ENCODE results near the gene CAP2.

CAP2 gene

DNA sequence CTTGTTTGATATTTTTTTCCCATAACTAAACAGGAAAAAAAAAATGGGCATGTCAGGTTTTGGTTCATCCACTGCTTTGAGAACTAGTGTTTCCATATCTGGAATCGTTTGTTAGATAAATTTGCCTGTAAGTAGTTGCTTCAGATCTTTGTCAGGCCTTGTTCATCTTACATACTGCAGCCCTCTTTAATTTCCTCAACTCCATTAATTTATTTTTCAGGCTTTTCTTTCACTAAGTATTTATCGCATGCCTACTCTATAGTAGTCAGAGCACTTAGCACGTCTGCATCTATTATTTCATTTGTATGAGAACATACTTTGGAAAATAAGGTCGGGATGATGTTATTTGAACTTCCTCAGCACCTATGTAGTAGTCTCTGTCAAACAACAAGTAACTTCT lies 80.9 kb downstream of the CAP2 start:
- WGBS = 63% methylated on average over 1 of the region's 4 CpGs
- Histone ChIP-seq H2BK5ac (ENCODE audit: low read depth, low read length, poor library complexity, severe bottlenecking) (no peak overlapping the region), H3K27me3 (ENCODE audit: control insufficient read depth in 1 of 2, insufficient read depth in 1 of 2, low read length in 2 of 2) (no peaks in the 10 kb centered on the region)

DNA sequence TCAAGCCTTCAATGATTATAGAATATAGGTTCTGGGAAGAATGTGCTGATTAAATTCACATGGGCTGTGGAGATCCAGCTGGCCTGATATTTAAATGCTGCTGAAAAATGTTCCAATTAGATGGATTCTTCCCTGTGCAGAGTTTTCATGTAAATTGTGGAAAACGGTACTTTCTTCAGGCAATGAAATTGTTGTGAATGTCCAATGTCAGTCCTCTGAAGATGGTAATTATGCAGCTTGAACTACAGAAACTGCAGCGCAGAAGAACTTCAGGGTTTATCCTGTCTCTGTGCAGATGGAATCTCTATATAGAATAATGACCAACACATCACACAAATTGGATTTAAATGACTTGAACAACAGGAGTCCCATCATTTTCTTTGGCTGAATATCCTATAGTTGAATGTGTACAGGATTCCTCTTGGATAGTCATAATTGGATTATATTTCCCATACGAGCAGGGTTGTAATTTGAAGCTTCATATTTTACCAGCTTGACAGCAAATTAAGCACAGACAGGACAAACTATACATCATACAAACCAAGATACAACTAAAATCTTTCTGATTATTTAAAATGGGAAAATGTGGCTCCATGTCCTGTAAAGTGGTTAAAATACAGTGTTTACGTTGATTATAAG lies 82.3 kb downstream of the CAP2 start:
- Histone ChIP-seq H4K91ac (ENCODE audit: low read length) (no peak overlapping the region), H3K27me3 (ENCODE audit: control insufficient read depth in 1 of 2, insufficient read depth in 1 of 2, low read length in 2 of 2) (no peaks in the 10 kb centered on the region), H3K27ac (ENCODE audit: low read length, poor library complexity, severe bottlenecking) (no peak overlapping the region), H3K23ac (ENCODE audit: low read length in 2 of 2) (no peak overlapping the region), H3K79me1 (replicated peaks; ENCODE audit: low read length, poor library complexity, severe bottlenecking) (peaks cover 12% of the 10 kb centered on the region), H2AFZ (ENCODE audit: low read depth, low read length) (no peak overlapping the region), H3K4me1 (ENCODE audit: control insufficient read depth, insufficient read depth, low read depth, low read length) (peaks cover 1% of the 10 kb centered on the region), H2AK5ac (ENCODE audit: low read length, severe bottlenecking) (no peak overlapping the region), H3K9me3 (ENCODE audit: control insufficient read depth, low read length) (no peaks in the 10 kb centered on the region), H4K8ac (ENCODE audit: low read length) (no peak overlapping the region), H3K36me3 (ENCODE audit: control insufficient read depth in 1 of 2, insufficient read depth in 2 of 2, low read depth in 1 of 2, low read length in 2 of 2) (peaks cover 0 to 3% of the 10 kb centered on the region in 2 experiments), H2BK120ac (ENCODE audit: low read depth, low read length) (no peak overlapping the region), H2BK15ac (ENCODE audit: low read depth, poor library complexity, severe bottlenecking) (no peak overlapping the region), H2BK5ac (ENCODE audit: low read depth, low read length, poor library complexity, severe bottlenecking) (no peak overlapping the region), H2BK12ac (ENCODE audit: low read length in 2 of 2) (no peak overlapping the region), H3K4me3 (ENCODE audit: insufficient read depth in 1 of 2, low read depth in 1 of 2, low read length in 2 of 2) (no peak overlapping the region), H3K14ac (ENCODE audit: low read length in 2 of 2) (no peak overlapping the region), H3K4ac (ENCODE audit: low read depth in 1 of 2, low read length in 2 of 2) (no peak overlapping the region), H3K9ac (ENCODE audit: low read length) (no peak overlapping the region), H3K4me2 (ENCODE audit: low read length, poor library complexity, severe bottlenecking) (no peak overlapping the region), H3K18ac (ENCODE audit: low read depth in 1 of 2, low read length in 2 of 2) (no peak overlapping the region)
- no peak for DNase-seq
- 82% methylated on average over 2 of the region's 4 CpGs for WGBS

More for the DNA sequence above, 80.9 kb downstream of the CAP2 start:
- no peak overlapping the region for H3K4ac ChIP-seq (ENCODE audit: low read depth in 1 of 2, low read length in 2 of 2)
- no peak overlapping the region for H3K23ac ChIP-seq (ENCODE audit: low read length in 2 of 2)
- H4K8ac ChIP-seq (ENCODE audit: low read length) = no peak overlapping the region
- no peak overlapping the region for H3K4me3 ChIP-seq (ENCODE audit: insufficient read depth in 1 of 2, low read depth in 1 of 2, low read length in 2 of 2)
- no peak overlapping the region for H3K27ac ChIP-seq (ENCODE audit: low read length, poor library complexity, severe bottlenecking)
- H2AFZ ChIP-seq (ENCODE audit: low read depth, low read length) = no peak overlapping the region
- no peak overlapping the region for H2BK120ac ChIP-seq (ENCODE audit: low read depth, low read length)
- no peak overlapping the region for H2BK12ac ChIP-seq (ENCODE audit: low read length in 2 of 2)
- no peak overlapping the region for H3K4me2 ChIP-seq (ENCODE audit: low read length, poor library complexity, severe bottlenecking)
- peaks cover 0 to 3% of the 10 kb centered on the region in 2 experiments for H3K36me3 ChIP-seq (ENCODE audit: control insufficient read depth in 1 of 2, insufficient read depth in 2 of 2, low read depth in 1 of 2, low read length in 2 of 2)
- H3K9me3 ChIP-seq (ENCODE audit: control insufficient read depth, low read length) = no peaks in the 10 kb centered on the region
- H4K91ac ChIP-seq (ENCODE audit: low read length) = no peak overlapping the region
- H2AK5ac ChIP-seq (ENCODE audit: low read length, severe bottlenecking) = no peak overlapping the region
- no peak overlapping the region for H3K14ac ChIP-seq (ENCODE audit: low read length in 2 of 2)
- no peak overlapping the region for H2BK15ac ChIP-seq (ENCODE audit: low read depth, poor library complexity, severe bottlenecking)
- H3K4me1 ChIP-seq (ENCODE audit: control insufficient read depth, insufficient read depth, low read depth, low read length) = peaks cover 1% of the 10 kb centered on the region
- no peak for DNase-seq
- H3K9ac ChIP-seq (ENCODE audit: low read length) = no peak overlapping the region
- H3K18ac ChIP-seq (ENCODE audit: low read depth in 1 of 2, low read length in 2 of 2) = no peak overlapping the region
- H3K79me1 ChIP-seq (replicated peaks; ENCODE audit: low read length, poor library complexity, severe bottlenecking) = peaks cover 16% of the 10 kb centered on the region

DNA sequence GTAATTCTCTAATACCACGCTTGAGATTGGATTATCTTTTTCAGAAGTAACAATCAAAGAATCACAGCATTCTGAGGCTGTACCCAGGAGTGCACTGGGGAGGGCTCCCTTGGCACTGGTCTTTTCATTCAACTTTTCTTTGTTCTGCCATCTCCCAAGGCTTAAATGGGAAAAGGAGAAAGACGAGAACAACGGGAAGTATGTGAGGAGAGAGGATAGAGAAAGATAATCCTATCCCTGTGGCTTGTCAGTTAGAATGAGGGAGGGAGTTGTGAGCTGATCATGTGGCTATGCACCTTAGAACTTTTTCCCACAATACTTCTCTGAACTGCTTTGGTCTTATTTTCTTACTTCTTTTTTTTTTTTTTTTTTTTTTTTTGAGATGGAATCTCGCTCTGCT lies 83.1 kb downstream of the CAP2 start:
- WGBS = 87% methylated on average over 3 of the region's 4 CpGs
- no peak overlapping the region for H3K23ac ChIP-seq (ENCODE audit: low read length in 2 of 2)

DNA sequence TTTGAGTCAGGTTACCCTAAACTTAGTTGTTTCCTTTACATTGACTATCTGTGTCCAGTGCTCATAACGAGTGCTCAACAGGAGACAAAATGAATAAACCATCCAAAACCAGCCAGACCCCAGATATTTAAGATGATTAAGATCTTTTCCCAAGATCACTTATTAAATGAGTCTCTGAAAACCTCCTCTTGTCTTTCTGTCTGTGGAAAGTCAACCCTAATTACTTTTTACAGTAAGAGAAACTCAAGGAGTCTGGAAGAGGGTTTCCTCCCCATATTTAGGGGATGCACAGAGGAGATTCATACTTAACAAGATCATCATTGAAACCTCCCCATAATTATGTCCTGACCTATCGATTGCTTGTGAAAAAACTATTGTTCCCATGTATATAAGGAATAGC lies 84.0 kb downstream of the CAP2 start:
- H2AK5ac ChIP-seq (ENCODE audit: low read length, severe bottlenecking) = no peak overlapping the region
- peaks cover 15% of the 10 kb centered on the region for H3K79me1 ChIP-seq (replicated peaks; ENCODE audit: low read length, poor library complexity, severe bottlenecking)
- H3K14ac ChIP-seq (ENCODE audit: low read length in 2 of 2) = no peak overlapping the region
- H3K36me3 ChIP-seq (ENCODE audit: control insufficient read depth in 1 of 2, insufficient read depth in 2 of 2, low read depth in 1 of 2, low read length in 2 of 2) = peaks cover 0 to 3% of the 10 kb centered on the region in 2 experiments
- H3K27ac ChIP-seq (ENCODE audit: low read length, poor library complexity, severe bottlenecking) = no peak overlapping the region
- H3K4me1 ChIP-seq (ENCODE audit: control insufficient read depth, insufficient read depth, low read depth, low read length) = peaks cover 1% of the 10 kb centered on the region
- no peak overlapping the region for H2BK5ac ChIP-seq (ENCODE audit: low read depth, low read length, poor library complexity, severe bottlenecking)
- H3K18ac ChIP-seq (ENCODE audit: low read depth in 1 of 2, low read length in 2 of 2) = peak overlapping the region in 1 of 2 experiments; percentile 0
- H2BK15ac ChIP-seq (ENCODE audit: low read depth, poor library complexity, severe bottlenecking) = no peak overlapping the region
- H3K9ac ChIP-seq (ENCODE audit: low read length) = no peak overlapping the region
- H3K23ac ChIP-seq (ENCODE audit: low read length in 2 of 2) = no peak overlapping the region
- H3K4me2 ChIP-seq (ENCODE audit: low read length, poor library complexity, severe bottlenecking) = no peak overlapping the region
- H4K8ac ChIP-seq (ENCODE audit: low read length) = no peak overlapping the region
- no peaks in the 10 kb centered on the region for H3K9me3 ChIP-seq (ENCODE audit: control insufficient read depth, low read length)
- H2BK120ac ChIP-seq (ENCODE audit: low read depth, low read length) = no peak overlapping the region
- H3K4me3 ChIP-seq (ENCODE audit: insufficient read depth in 1 of 2, low read depth in 1 of 2, low read length in 2 of 2) = no peak overlapping the region
- H2BK12ac ChIP-seq (ENCODE audit: low read length in 2 of 2) = no peak overlapping the region
- DNase-seq = no peak
- no peaks in the 10 kb centered on the region for H3K27me3 ChIP-seq (ENCODE audit: control insufficient read depth in 1 of 2, insufficient read depth in 1 of 2, low read length in 2 of 2)
- no peak overlapping the region for H2AFZ ChIP-seq (ENCODE audit: low read depth, low read length)
- H4K91ac ChIP-seq (ENCODE audit: low read length) = no peak overlapping the region
- 93% methylated on average over 1 of the region's 2 CpGs for WGBS
- H3K4ac ChIP-seq (ENCODE audit: low read depth in 1 of 2, low read length in 2 of 2) = no peak overlapping the region

More for the DNA sequence above, 83.1 kb downstream of the CAP2 start:
- no peak for DNase-seq
- Histone ChIP-seq H4K8ac (ENCODE audit: low read length) (no peak overlapping the region), H2BK5ac (ENCODE audit: low read depth, low read length, poor library complexity, severe bottlenecking) (no peak overlapping the region), H3K4me1 (ENCODE audit: control insufficient read depth, insufficient read depth, low read depth, low read length) (peaks cover 1% of the 10 kb centered on the region), H3K14ac (ENCODE audit: low read length in 2 of 2) (no peak overlapping the region), H3K27ac (ENCODE audit: low read length, poor library complexity, severe bottlenecking) (no peak overlapping the region), H3K27me3 (ENCODE audit: control insufficient read depth in 1 of 2, insufficient read depth in 1 of 2, low read length in 2 of 2) (no peaks in the 10 kb centered on the region), H2BK12ac (ENCODE audit: low read length in 2 of 2) (no peak overlapping the region), H3K4me3 (ENCODE audit: insufficient read depth in 1 of 2, low read depth in 1 of 2, low read length in 2 of 2) (no peak overlapping the region), H2AK5ac (ENCODE audit: low read length, severe bottlenecking) (no peak overlapping the region), H3K9ac (ENCODE audit: low read length) (no peak overlapping the region), H3K4ac (ENCODE audit: low read depth in 1 of 2, low read length in 2 of 2) (no peak overlapping the region), H3K18ac (ENCODE audit: low read depth in 1 of 2, low read length in 2 of 2) (no peak overlapping the region), H3K9me3 (ENCODE audit: control insufficient read depth, low read length) (no peaks in the 10 kb centered on the region), H2BK120ac (ENCODE audit: low read depth, low read length) (no peak overlapping the region), H3K79me1 (replicated peaks; ENCODE audit: low read length, poor library complexity, severe bottlenecking) (peaks cover 10% of the 10 kb centered on the region), H4K91ac (ENCODE audit: low read length) (no peak overlapping the region), H3K4me2 (ENCODE audit: low read length, poor library complexity, severe bottlenecking) (no peak overlapping the region), H2BK15ac (ENCODE audit: low read depth, poor library complexity, severe bottlenecking) (no peak overlapping the region), H2AFZ (ENCODE audit: low read depth, low read length) (no peak overlapping the region), H3K36me3 (ENCODE audit: control insufficient read depth in 1 of 2, insufficient read depth in 2 of 2, low read depth in 1 of 2, low read length in 2 of 2) (peaks cover 0 to 3% of the 10 kb centered on the region in 2 experiments)
